Measurements from ENCODE around the gene TMEM44. TPM values are rescaled to one million over a fixed set of nuclear protein-coding genes. Genes with fewer than 3 reads are reported as not detected.

TMEM44 gene
- total and polyA plus RNA-seq, 2 donors (not counting 1 experiment from before 2014, with no cell fraction given) = 11.0 to 14.9 TPM

GRCh38 chr3:194598771-194599557 lies 34.3 kb downstream of the TMEM44 start:
- peak; percentile 79 to 100 for DNase-seq (ENCODE audit: low read depth in 2 of 2)
- H3K4me3 ChIP-seq (replicated peaks in 1 of 4; ENCODE audit: control extremely low read depth in 1 of 4, insufficient read depth in 1 of 4, low read depth in 3 of 4, low read length in 4 of 4) = no peak overlapping the region
- H3K79me2 ChIP-seq (ENCODE audit: control insufficient read depth, insufficient read depth, low read length) = no peaks in the 10 kb centered on the region
- H3K36me3 ChIP-seq (ENCODE audit: control insufficient read depth, insufficient read depth, low read length) = peaks cover 5% of the 10 kb centered on the region
- H2AFZ ChIP-seq (ENCODE audit: low read length) = no peak overlapping the region
- H3K4me2 ChIP-seq (ENCODE audit: extremely low read depth, insufficient read depth, low read length) = no peak overlapping the region
- peaks cover 7% of the 10 kb centered on the region for H3K4me1 ChIP-seq (ENCODE audit: control insufficient read depth, extremely low read depth, insufficient read depth, low read length)
- H3K9me3 ChIP-seq (ENCODE audit: control insufficient read depth, insufficient read depth, low read depth, low read length) = no peaks in the 10 kb centered on the region
- no peaks in the 10 kb centered on the region for H3K27me3 ChIP-seq (ENCODE audit: control insufficient read depth, insufficient read depth, low read length)
- H3K27ac ChIP-seq (ENCODE audit: insufficient read depth, low read length) = no peak overlapping the region
- no peak for TF ChIP-seq CTCF (conservative IDR thresholded peaks at IDR 0.05 in 1 of 2, IDR thresholded peaks at IDR 0.05 in 1 of 2; ENCODE audit: low read depth in 1 of 2, low read length in 2 of 2)
- no peak for TF ChIP-seq EZH2 (IDR thresholded peaks at IDR 0.05; ENCODE audit: low read length, missing control alignments)
- no peaks in the 10 kb centered on the region for H4K20me1 ChIP-seq (ENCODE audit: control insufficient read depth, extremely low read depth, insufficient read depth, low read length)
- H3K9ac ChIP-seq (ENCODE audit: insufficient read depth, low read length) = no peak overlapping the region

GRCh38 chr3:194596906-194597305 lies 36.3 kb downstream of the TMEM44 start:
- H3K9me3 ChIP-seq (ENCODE audit: control insufficient read depth, insufficient read depth, low read depth, low read length) = no peaks in the 10 kb centered on the region
- no peak overlapping the region for H3K27ac ChIP-seq (ENCODE audit: insufficient read depth, low read length)
- peaks cover 5% of the 10 kb centered on the region for H3K36me3 ChIP-seq (ENCODE audit: control insufficient read depth, insufficient read depth, low read length)
- H3K79me2 ChIP-seq (ENCODE audit: control insufficient read depth, insufficient read depth, low read length) = no peaks in the 10 kb centered on the region
- peaks cover 10% of the 10 kb centered on the region for H3K4me1 ChIP-seq (ENCODE audit: control insufficient read depth, extremely low read depth, insufficient read depth, low read length)
- no peak overlapping the region for H3K4me3 ChIP-seq (replicated peaks in 1 of 4; ENCODE audit: control extremely low read depth in 1 of 4, insufficient read depth in 1 of 4, low read depth in 3 of 4, low read length in 4 of 4)
- H4K20me1 ChIP-seq (ENCODE audit: control insufficient read depth, extremely low read depth, insufficient read depth, low read length) = no peaks in the 10 kb centered on the region
- DNase-seq (ENCODE audit: low read depth in 2 of 2) = no peak
- no peaks in the 10 kb centered on the region for H3K27me3 ChIP-seq (ENCODE audit: control insufficient read depth, insufficient read depth, low read length)
- no peak overlapping the region for H2AFZ ChIP-seq (ENCODE audit: low read length)
- TF ChIP-seq EZH2 (IDR thresholded peaks at IDR 0.05; ENCODE audit: low read length, missing control alignments) = no peak
- no peak for TF ChIP-seq CTCF (conservative IDR thresholded peaks at IDR 0.05 in 1 of 2, IDR thresholded peaks at IDR 0.05 in 1 of 2; ENCODE audit: low read depth in 1 of 2, low read length in 2 of 2)
- no peak overlapping the region for H3K4me2 ChIP-seq (ENCODE audit: extremely low read depth, insufficient read depth, low read length)
- H3K9ac ChIP-seq (ENCODE audit: insufficient read depth, low read length) = no peak overlapping the region

GRCh38 chr3:194592798-194593752 lies 40.1 kb downstream of the TMEM44 start:
- no peaks in the 10 kb centered on the region for H4K20me1 ChIP-seq (ENCODE audit: control insufficient read depth, extremely low read depth, insufficient read depth, low read length)
- TF ChIP-seq EZH2 (IDR thresholded peaks at IDR 0.05; ENCODE audit: low read length, missing control alignments) = no peak
- no peak for TF ChIP-seq CTCF (conservative IDR thresholded peaks at IDR 0.05 in 1 of 2, IDR thresholded peaks at IDR 0.05 in 1 of 2; ENCODE audit: low read depth in 1 of 2, low read length in 2 of 2)
- H2AFZ ChIP-seq (ENCODE audit: low read length) = no peak overlapping the region
- peaks cover 10% of the 10 kb centered on the region for H3K36me3 ChIP-seq (ENCODE audit: control insufficient read depth, insufficient read depth, low read length)
- H3K27ac ChIP-seq (ENCODE audit: insufficient read depth, low read length) = peak overlapping the region; percentile 76
- no peaks in the 10 kb centered on the region for H3K9me3 ChIP-seq (ENCODE audit: control insufficient read depth, insufficient read depth, low read depth, low read length)
- H3K9ac ChIP-seq (ENCODE audit: insufficient read depth, low read length) = no peak overlapping the region
- DNase-seq (ENCODE audit: low read depth in 2 of 2) = peak; percentile 100
- no peaks in the 10 kb centered on the region for H3K27me3 ChIP-seq (ENCODE audit: control insufficient read depth, insufficient read depth, low read length)
- no peak overlapping the region for H3K4me3 ChIP-seq (replicated peaks in 1 of 4; ENCODE audit: control extremely low read depth in 1 of 4, insufficient read depth in 1 of 4, low read depth in 3 of 4, low read length in 4 of 4)
- peak overlapping the region; percentile 28 for H3K4me2 ChIP-seq (ENCODE audit: extremely low read depth, insufficient read depth, low read length)
- peaks cover 3% of the 10 kb centered on the region for H3K4me1 ChIP-seq (ENCODE audit: control insufficient read depth, extremely low read depth, insufficient read depth, low read length)
- H3K79me2 ChIP-seq (ENCODE audit: control insufficient read depth, insufficient read depth, low read length) = no peaks in the 10 kb centered on the region

Data from fibroblast of lung (primary cell).